Medulla oblongata (tissue), 1 donor: ENCODE measurements around the gene GLE1.
"Not testable (repeated sequence)": the region's sequence is repeated elsewhere in the genome, so short reads cannot be mapped to it uniquely, and the experiment has no call there.

Experiments used
- DNase-seq: peaks from one replicate; pipeline ENCODE4 v3.0.0-alpha.2; 2015; ENCODE audit errors: extremely low spot score

Gene GLE1

GRCh38 chr9:128495804-128496417 is 8.6 kb upstream of the GLE1 start:
- no peak for DNase-seq

- peak; percentile 76 for DNase-seq
These were observed 6.5 kb upstream of the GLE1 start for GRCh38 chr9:128497824-128498610.

- no peak for DNase-seq
These were observed 5.6 kb upstream of the GLE1 start for GRCh38 chr9:128498911-128499310.

- no peak for DNase-seq
These were observed 4.6 kb upstream of the GLE1 start for GRCh38 chr9:128499920-128500319.

- DNase-seq: not testable (repeated sequence)
These were observed 1.1 kb upstream of the GLE1 start for GRCh38 chr9:128503415-128503825.

- DNase-seq: no peak
These were observed 649 bp upstream of the GLE1 start for GRCh38 chr9:128503870-128504269.

- no peak for DNase-seq
These were observed 871 bp downstream of the GLE1 start for GRCh38 chr9:128505414-128505765.

GRCh38 chr9:128505906-128506305 is 1.4 kb downstream of the GLE1 start:
- DNase-seq: not testable (repeated sequence)

- DNase-seq: no peak
These were observed 8.3 kb downstream of the GLE1 start for GRCh38 chr9:128512820-128513219.

GRCh38 chr9:128521956-128522355 is 17.4 kb downstream of the GLE1 start:
- DNase-seq: no peak

- peak; percentile 35 for DNase-seq
These were observed 18.8 kb downstream of the GLE1 start for GRCh38 chr9:128523199-128523925.

- no peak for DNase-seq
These were observed 22.2 kb downstream of the GLE1 start for GRCh38 chr9:128526720-128527119.

GRCh38 chr9:128528445-128529160 is 24.1 kb downstream of the GLE1 start:
- no peak for DNase-seq

- DNase-seq: no peak
These were observed 24.7 kb downstream of the GLE1 start for GRCh38 chr9:128529191-128529590.

- DNase-seq: no peak
These were observed 28.1 kb downstream of the GLE1 start for GRCh38 chr9:128532581-128532980.

- DNase-seq: no peak
These were observed 36.3 kb downstream of the GLE1 start for GRCh38 chr9:128540634-128541360.

- DNase-seq: no peak
These were observed 42.0 kb downstream of the GLE1 start for GRCh38 chr9:128546504-128546903.

GRCh38 chr9:128548876-128549275 is 44.4 kb downstream of the GLE1 start:
- no peak for DNase-seq

GRCh38 chr9:128550226-128550625 is 45.7 kb downstream of the GLE1 start:
- DNase-seq: no peak

GRCh38 chr9:128550770-128551656 is 46.5 kb downstream of the GLE1 start:
- DNase-seq: peak; percentile 75
